AG10803 (cell line): ENCODE data around the gene PC.

Source experiments
- DNase-seq: peaks from one replicate; pipeline ENCODE4 v3.0.0; 2010; ENCODE audit warnings: low read depth
- H3K4me3 ChIP-seq: 2 replicates; pipeline ENCODE4 v1.5.1; 2011; ENCODE audit warnings: mild to moderate bottlenecking, low read length, control low read depth
- CTCF ChIP-seq: conservative IDR thresholded peaks from 2 replicates; pipeline ENCODE4 v1.5.1; 2011; ENCODE audit warnings: mild to moderate bottlenecking, low read length, control low read depth, inconsistent platforms

The PC gene

DNA sequence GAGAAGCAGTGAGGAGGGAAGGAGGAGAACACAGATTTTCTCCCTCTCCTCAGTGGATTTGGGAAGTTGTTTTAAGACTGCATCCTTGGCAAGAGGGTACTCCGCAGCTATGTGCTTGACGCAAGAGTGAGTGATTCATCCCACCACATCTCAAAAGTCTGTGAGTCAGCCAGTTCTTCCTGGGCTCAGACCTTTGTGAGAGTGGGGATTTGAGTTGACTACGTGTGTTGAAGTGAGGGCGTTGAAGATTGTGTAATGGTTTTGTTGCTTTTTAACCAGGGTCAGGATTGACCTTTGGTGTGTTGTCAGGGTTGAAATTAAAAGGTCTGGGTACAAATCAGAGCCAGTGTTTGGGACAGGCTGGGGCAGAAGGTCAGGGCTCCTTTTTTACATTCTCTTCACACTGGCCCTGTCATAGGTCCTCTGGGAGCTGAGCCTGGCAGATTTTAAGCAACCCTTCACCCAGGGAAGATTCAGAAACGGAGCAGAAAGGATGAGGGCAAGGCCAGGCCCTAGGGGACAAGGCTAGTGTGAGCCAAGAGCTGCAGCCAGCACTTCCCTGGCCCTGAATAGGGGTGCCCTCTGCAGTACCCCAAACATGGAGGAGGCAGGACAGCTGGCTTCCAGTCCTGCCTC, 12.7 kb upstream of the PC start:
- peak; percentile 100 for DNase-seq
- no peak overlapping the region for H3K4me3 ChIP-seq
- TF ChIP-seq CTCF: no peak

DNA sequence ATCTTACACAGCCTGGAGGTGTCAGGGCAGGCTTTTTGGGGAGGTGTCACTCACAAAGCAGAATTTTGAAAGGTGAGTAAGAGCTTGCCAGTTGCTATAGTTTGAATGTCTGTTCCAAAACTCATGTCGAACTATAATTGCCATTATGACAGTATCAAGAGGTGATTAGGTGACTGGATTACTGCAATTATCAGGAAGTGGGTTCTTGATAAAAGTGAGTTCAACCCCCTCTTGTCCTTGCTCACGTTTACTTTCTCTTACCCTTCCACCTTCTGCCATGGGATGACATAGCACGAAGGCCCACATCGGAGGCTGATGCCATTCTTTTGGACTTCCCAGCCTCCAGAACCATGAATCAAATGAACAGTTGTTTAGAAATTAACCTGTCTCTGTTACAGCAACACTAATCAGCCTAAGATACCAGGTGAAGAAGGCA, 12.2 kb upstream of the PC start:
- H3K4me3 ChIP-seq: no peak overlapping the region
- DNase-seq: no peak
- TF ChIP-seq CTCF: no peak

- peak; percentile 99 for DNase-seq
- no peak overlapping the region for H3K4me3 ChIP-seq
- TF ChIP-seq CTCF: no peak
These were observed 11.5 kb upstream of the PC start for GRCh38 chr11:66969584-66970225.

DNA sequence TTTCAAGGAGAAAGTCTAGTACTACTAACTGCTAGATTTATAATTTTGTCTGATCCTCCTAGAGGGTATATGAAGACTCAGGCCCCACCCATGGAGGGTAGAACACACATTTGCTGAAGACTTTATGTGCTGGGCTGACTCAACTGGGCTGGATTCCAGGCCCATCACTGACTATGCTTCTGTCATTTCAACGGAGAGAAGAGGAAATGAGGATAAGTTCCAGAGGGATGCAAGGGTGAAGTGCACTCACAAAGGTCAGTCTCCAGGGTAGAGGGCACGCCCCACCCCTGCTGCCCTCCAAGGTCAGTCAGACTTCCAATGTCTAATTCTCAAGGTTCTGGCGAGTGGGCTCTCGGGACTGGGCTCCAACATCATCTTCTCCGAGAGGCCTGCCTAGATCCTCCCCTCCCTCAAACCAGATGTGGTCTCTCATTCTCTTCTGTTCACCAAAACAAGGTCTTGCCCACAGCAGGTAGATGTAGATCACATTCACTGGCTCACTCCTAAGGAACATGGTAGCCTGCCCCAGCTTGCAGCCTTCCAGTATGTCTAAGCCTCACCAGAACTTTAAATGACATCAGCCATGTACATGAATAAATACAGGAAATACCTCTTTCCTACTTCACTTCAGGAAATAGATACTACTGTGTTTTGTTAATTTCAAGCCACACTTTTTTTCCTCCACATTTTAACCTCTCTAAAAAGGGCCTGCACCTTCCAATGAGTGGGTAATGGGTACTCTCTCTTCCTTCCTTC, 9.7 kb upstream of the PC start:
- TF ChIP-seq CTCF: no peak
- H3K4me3 ChIP-seq: no peak overlapping the region
- peak; percentile 83 for DNase-seq

DNA sequence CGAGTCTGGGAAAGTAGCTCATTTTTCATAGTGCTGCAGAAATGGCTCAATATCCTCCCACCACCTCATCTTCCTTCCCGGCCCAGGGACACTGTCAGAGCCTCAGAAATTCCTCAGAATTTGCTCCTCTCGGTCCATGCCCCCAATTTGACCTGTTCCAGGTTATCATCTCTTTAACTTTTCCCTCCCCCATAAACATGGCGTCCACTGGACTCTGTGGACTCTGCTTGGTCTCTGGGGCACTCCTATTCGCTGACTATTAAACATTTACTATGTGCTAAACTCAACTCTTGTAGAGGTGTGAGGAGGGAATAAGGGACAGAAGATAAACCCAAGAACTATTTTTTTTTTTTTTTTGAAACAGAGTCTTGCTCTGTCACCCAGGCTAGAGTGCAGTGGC, 8.2 kb upstream of the PC start:
- TF ChIP-seq CTCF: no peak
- no peak overlapping the region for H3K4me3 ChIP-seq
- DNase-seq: no peak

GRCh38 chr11:66964495-66964894, 6.3 kb upstream of the PC start:
- no peak for TF ChIP-seq CTCF
- no peak overlapping the region for H3K4me3 ChIP-seq
- no peak for DNase-seq
